ENCODE results near the gene FBXO8.

DNA sequence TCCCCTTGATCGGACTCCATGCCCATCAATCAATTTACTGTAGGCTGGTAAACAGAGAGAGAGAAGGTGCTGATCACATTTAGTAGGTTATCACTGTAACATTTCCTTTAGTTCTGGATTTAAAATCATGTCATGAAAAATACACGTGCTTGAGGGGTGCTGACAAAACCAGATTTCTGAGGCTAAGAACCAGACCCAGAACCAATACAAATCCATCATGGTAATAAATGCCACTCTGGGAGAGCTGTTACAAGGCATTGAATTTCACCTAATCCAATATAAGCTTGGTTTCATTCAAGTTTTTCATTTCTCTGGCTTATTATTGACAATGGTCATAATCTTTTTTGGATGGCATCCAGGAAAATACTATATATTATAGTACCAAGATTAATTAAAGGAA, 54.5 kb downstream of the FBXO8 start:
- TF ChIP-seq CTCF (IDR thresholded peaks at IDR 0.05) (no peak), POLR2A (IDR thresholded peaks at IDR 0.05) (no peak)
